ENCODE results near the gene KBTBD3.
"Not testable (repeated sequence)": the region's sequence is repeated elsewhere in the genome, so short reads cannot be mapped to it uniquely, and the experiment has no call there.

Gene KBTBD3

DNA sequence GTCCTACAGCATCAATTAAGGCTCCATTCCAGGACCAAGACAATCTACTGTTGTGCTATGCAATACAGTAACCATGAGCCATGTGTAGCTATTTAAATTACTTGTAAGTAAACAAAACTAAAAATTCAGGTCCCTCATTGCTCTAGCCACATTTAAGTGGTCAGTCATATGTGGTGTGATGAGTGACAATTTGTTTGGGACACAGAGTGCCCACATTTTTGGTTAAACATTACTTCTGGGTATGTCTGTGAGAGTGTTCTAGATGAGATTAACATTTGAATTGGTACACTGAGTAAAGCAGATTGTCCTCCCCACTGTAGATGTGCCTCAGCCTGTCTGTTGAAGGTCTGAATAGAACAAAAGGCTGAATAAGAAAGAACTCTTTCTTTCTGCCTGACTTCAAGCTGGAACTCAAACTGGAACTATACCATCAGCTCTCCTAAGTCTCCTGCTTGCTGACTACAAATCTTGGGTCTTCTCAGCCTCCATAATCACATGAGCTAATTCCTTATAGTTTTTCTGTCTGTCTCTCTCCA lies 15.8 kb downstream of the KBTBD3 start:
- no peak for DNase-seq

DNA sequence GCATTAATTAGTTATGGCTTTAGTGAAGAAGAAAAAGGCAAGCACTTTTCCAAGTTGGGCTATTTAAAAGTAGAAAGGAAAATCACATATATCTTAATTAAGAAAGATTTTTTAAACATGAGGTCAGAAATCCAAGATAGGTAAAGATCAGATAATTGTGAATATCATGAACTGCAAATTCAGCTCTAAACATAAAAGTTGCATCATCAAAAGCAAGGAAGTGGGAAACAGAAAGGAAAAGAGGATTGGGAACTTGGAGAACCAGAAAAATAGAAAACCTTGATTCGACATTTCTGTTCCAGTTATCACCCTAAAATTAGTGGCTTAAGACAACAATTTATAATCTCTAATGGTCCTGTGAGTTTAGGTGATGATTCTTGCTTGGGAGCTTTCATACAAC lies 17.5 kb downstream of the KBTBD3 start:
- DNase-seq, result no peak

DNA sequence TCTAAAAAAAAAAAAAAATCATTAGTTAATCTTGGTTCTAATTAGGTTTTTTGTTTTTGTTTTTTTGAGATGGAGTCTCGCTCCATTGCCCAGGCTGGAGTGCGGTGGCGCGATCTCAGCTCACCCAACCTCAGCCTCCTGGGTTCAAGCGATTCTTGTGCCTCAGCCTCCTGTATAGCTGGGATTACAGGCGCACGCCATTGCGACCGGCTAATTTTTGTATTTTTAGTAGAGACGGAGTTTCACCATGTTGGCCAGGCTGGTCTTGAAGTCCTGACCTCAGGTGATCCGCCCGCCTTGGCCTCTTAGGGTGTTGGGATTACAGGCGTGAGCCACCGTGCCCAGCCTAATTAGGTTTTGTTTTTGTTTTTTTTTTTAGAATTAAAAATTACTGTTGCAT lies 18.8 kb downstream of the KBTBD3 start:
- not testable (repeated sequence) for DNase-seq

DNA sequence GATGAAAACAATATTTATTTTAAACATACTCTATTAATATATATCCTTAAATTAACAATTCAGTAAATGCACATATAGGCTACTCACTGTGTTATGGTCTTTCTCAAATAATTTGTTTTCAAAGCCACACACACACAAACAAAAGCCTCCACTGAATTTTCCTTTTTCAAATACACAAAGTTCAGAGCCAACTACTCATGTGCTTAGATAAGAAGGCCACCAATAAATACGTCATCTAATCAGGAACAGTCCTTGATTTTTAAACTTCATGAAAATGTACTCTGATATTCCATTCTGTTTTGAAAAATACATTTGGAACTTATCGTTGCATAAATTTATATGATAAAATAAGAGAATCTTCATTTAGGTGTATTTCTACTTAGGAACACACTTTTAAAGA lies 26.0 kb downstream of the KBTBD3 start:
- DNase-seq, result no peak

DNA sequence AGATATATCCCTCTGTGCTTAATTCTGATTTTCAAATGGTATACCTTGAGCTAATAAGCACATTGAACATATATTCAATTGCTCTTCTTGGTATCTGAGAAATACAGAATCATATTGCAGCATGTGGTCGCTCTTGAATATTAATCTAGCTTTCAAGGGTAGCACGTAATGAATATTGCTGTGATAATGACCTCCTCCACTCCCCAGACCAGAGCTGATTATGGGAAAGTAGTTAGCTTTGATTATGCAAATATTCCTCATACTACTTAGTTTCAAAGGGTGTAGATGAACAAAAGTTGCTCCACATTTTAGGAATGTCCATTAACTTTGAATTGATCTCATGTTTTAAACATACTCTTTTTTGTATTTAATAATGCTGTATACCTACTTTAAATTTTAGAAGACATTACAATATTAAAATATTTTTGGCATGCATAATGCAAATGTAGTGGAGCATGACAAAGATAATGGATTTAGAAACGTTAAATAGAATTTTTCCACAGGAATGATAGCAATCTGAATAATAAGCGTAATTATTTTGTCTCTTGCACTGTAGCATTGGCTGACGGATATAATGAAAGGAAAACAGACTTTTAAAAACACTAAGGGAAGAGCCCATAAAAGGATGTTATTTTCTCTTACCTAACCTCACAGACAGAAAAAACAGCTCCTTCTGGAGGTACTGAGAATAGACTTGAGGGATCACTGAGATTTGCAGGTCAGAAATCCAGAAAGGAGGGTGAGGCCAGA lies 27.2 kb downstream of the KBTBD3 start:
- DNase-seq, result no peak

DNA sequence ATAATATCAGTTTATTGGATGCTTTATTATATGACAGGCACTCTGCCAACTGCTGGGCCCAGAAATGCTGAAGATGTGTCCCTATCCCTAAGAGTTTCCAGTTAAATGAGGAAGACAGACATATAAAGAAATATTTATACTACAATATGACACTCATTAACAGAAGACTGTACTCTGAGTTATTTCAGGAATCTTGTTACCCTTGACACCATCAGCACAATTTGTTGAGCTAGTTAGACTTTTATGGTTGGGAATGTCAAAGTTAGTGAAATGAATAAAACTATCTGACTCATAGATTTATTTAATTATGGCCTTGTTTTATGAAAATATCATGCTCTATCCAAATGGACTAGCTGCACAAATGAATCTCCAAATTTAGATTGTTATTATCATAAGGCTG lies 29.5 kb downstream of the KBTBD3 start:
- no peak for DNase-seq

DNA sequence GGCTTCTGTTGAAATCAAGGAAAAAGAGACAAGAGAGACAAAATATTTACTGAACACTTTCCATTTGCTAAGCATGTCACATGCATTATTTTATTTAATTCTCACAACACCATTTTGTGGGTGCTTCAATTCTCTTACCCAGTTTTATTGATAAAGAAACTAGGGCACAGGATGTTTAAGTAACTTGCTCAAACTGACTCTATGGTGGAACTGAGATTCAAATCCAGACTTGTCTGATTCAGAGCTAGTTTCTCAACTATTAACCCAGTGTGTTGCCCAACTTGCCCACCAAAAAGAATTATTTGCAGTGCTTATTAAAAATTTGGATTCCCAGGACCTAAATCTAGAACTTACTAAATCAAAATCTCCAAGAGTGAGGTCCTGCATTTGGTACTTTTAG lies 33.6 kb downstream of the KBTBD3 start:
- no peak for DNase-seq

DNA sequence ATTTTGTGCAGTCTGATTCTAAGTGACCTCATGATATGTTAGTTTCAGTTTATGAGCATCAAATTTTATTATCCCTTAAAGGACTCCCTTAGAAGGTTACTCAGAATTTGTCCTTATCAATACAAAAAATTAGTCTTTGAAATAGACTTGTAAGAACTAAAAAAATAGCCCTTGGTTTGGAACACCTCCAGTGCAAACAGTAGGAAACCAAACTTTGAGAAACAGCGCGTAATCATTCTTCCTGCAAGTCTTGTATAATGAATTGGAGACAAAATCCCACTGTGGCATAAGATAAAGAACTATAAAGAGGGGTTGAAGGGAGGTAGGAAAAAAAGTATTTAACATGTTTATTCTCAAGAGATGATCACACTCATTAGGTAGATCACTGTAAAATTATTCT lies 44.3 kb downstream of the KBTBD3 start:
- DNase-seq, result no peak

DNA sequence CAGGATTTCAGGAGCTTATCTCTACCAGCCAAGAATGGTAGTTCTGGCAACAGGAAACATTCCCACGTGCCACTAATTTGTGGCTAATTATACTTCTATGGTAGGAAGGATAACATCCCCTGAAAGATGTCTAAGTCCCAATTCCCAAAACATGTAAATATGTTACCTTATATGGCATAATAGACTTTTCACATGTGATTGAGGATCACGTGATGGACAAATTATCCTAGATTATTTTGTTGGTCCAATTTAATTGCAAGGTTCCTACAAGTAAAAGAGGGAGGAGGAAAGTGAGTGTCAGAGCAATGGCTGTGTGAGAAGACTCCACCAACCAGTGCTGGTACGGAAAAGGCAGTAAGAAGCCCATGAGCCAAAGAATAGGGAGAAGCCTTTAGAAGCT lies 45.2 kb downstream of the KBTBD3 start:
- no peak for DNase-seq

DNA sequence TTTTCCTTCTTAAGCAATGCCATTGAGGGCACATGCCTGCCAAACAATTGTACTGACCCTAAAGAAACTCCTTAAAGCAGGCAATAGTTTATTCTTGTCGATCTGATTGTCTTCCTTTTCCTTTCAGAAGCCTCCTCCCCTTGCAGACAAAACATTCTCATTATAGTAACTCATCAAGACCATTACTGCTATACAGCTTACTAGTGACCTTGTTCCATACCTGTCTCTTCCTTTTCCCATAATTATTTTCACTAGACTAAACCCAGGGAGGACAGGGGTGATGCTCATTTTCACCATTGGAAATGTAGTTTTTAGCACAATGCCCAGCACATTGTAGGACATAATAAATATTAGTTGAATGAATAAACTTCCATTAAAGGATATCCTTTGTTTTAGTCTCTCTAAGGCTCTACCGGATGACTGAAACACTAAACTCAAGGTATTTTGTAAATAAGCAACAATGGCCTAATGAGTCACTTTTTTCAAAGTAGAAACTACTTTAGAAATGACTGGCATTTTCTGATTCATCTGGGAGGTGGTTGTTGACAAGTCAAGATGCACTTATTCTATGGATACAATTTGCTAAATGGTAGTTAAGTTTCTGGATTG lies 45.8 kb downstream of the KBTBD3 start:
- DNase-seq, result no peak

DNA sequence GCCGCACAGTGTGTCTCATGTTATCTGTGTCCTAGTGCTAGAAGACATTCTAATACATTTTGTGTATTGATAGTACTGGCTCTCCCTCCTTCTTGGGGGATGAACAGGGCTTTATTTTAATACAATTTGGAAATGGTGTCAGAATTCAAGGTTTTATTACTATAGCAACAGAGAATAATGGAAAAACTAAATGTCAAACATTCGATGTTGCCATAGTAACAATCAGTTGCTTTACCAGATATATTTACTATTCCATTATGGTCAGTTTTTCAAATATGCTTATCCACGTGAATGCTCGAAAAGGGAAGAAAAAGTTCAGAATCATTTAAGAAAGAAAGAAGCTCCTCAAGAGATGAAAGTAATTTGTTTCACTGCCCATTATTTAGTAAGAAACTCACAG lies 46.5 kb downstream of the KBTBD3 start:
- DNase-seq, result no peak

DNA sequence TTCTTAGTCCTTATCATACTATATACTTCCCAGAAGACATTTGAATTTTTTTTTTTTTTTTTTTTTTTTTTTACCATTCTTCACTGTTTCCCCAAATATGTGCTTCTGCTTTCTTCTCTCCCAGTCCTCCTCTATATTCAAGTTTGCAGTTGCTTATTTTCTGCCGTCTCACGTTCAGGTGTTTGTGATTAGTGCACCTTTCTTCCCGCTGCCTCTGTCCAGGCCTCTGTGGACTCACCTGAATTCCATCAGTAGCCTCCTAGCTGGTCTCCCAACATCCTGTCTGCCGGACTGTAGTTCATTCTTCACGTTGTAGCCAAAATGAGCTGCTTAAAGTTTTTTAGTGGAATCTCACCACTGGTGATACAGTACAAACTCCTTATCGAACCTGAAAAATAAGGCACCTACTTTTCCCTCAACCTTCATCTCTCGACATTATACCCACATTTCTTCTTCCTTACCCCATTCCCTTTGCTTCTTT lies 54.3 kb downstream of the KBTBD3 start:
- DNase-seq, result no peak

DNA sequence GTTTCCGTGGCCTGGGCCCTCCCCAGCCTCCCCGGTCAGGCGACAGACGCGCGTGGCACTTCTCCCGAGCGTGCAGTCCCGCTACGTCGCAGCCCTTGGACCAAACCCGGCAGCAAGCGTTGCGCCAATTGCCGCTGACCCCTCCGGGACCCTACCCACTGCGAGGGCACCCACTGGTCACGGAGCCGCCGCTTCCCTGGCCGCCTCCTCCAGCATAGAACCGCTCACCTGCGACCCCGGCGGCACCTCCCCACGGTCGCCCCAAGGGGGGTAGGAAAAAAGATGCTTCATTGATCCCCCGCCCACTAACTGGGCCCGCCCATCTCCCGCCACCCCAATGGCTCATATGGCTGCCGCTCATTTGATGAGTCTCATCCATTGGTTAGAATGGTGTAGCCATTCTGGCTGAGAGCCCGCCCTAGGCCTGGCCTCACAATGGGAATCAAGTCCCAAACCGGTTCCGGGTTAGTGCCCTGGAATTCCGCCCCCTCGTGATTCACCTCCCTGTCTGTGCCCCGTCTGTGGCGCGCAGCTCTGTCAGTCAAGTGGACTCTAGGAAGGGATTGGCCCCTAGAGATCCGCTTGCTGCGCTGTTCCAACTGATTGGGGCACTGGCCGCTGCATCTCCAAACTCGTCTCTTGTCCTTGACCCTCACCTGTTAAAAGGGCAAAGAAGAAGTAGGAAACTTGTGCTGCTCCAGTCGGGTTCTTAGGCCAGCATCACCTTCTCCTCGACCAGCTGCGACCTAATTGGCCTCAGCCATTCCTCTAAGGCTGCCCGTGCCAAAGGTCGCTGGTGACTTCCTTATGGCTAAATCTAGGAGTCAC lies 55.0 kb downstream of the KBTBD3 start, which contains the start of gene MSANTD4:
MSANTD4 (minus strand) TSS at position 274 of the 828 bp plus-strand sequence. CDS start 11,323 bp downstream, outside the sequence.
- peak; percentile 98 for DNase-seq

DNA sequence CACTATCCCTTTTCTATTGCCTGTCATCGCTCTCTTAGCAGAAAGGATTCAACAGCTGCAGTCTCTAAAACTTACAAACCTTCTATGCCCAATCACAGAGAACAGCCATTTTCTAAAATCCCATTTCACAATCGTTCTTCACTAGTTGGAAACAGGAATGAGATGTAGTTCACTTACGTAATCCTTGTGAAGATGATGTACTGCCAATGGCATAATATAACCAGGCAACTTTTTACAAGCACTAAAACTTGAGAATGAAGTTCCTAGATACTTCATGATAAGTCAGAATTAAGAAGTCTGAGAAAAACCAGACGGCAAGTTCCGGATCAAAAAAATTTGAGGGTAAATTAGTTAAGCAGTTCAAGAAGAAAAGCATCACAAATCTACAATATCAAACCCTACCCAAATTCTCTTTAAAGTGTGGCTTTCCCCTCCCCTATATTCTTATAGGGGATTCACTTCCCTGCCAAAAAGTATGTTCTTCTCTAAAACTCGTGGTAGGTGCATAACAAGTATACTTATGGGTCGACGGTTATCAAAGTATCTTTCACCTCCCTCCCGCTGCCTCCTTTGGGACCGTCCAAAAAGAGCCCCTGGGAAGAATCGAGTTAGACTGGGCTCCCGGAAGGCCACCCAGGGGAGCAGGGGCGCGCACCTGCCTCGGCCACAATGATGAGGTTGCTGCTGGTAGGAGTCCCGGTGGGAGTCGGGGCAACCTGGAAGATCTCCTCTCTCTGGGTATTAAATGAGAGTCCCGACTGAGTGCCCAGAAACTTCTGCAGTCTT lies 55.8 kb downstream of the KBTBD3 start:
- DNase-seq, result no peak

DNA sequence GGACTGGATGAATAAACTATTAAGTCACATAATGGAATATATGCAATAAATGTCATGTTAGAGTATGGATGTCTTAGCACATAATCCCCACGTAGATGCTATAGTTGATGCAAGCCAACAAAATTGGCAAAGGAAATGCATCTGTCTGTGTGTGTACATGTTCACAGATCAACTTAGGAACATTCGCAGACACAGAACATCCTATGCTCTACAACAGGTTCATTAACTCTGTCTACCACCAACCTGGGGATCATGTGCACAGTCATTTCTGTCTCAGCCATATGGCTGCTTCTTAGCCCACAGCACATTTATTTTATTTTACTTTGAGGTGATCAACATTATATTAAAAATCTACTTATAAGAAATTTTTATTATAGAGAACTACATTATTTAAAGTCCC lies 60.1 kb downstream of the KBTBD3 start:
- no peak for DNase-seq

DNA sequence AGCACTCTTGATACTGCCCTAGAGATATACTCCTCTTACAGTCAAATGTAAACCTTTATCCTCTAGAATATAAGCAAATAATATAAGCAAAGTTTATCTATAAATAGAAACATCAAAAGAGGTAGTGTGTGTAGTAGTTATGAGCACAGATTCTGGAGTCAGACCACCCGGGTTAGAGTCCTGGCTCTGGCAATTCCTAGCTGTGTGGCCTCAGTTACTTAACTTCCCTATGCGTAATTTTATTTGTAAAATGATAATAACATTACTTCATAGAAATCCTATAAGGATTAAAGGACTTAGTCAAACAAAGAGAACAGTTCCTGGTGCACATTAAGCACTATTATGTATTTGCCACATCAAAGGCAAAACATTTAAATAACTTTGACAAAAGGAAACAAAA lies 62.1 kb downstream of the KBTBD3 start:
- no peak for DNase-seq

DNA sequence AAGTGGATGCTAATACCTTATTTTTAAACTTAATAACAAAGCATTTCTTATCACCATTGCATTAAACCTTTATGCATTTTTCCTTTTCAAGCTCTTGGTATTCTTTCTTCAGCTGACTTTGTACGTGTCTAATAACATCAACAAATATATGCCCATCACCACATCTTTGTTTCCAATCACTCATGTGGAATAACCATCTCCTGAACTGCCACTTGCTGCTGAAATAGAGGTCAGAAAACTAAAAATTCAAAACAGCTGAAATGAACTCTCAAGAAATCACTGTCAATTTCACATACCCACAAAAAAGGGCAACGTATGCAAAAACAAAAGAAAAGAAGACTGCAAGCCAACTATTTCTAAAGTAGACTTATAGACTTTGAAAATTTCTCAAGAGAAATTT lies 62.5 kb downstream of the KBTBD3 start:
- no peak for DNase-seq

DNA sequence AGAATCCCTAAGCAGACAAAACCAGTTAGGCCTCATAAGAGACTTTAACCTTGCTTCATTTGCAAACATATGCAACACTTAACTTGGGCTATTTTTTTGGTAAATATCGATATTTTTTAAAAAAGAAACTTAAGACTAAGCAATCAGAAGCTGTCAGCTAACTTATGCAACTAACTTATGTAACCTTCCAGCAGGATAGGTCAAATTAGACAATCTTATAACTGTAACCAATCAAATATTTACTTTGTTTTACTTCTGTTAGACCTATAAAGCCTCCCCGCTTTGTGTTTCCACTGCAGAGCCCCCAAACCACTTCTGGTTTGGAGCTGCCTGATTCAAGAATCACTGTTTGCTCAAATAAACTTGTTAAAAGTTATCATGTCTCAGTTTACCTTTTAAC lies 63.1 kb downstream of the KBTBD3 start:
- DNase-seq, result no peak

DNA sequence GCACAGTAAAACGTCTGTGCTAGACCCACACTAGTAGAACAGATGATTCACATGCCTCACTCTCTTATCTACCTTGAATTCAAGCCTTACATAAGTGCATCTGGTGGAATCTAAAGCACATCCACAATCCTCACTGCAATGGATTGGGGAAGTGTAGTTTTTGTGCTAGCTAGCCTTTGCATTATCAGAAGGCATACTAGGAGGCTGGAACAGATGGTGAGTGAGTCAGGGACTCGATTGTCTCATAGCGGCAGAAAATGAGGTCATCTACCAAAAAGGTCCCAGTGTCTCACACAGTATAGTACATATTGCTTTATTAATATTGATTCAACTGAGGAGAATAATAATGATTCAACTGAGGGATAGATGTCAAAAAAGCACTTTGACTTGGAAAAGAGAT lies 64.4 kb downstream of the KBTBD3 start:
- no peak for DNase-seq

DNA sequence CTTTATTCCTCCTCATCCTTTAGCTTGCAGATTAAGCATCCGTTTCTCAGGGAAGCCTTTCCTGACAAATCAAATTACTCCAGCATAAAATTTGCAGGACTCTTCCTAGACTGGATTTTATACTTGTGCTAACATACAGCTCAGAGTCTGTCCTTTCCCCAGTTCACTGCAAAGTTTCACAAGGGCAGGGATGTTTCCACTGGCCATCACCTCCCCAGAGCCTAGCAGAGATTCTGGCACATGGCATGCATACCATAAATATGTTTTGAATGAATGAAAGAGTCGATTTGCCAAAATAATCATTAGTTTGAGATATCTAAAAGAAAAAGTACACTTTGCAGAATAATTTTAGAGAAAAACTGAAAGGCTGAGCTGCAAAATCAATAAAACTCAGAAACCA lies 65.7 kb downstream of the KBTBD3 start:
- no peak for DNase-seq

DNA sequence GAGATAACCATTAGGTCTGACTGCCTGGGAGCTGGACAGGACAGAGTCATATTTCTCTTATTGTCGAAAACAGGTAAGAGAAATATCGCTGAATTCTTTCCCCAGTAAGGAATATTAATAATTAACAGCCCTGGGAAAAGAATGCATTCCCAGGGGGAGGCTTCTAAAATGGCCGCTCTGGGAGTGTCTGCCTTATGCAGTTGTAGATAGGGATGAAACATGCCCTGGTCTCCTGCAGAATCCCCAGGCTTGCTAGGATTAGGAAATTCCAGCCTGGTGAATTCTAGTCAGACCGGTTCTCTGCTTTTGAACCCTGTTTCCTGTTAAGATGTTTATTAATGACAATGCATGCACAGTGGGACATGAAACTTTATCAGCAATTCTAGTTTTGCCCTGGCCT lies 74.1 kb downstream of the KBTBD3 start:
- not testable (repeated sequence) for DNase-seq

DNA sequence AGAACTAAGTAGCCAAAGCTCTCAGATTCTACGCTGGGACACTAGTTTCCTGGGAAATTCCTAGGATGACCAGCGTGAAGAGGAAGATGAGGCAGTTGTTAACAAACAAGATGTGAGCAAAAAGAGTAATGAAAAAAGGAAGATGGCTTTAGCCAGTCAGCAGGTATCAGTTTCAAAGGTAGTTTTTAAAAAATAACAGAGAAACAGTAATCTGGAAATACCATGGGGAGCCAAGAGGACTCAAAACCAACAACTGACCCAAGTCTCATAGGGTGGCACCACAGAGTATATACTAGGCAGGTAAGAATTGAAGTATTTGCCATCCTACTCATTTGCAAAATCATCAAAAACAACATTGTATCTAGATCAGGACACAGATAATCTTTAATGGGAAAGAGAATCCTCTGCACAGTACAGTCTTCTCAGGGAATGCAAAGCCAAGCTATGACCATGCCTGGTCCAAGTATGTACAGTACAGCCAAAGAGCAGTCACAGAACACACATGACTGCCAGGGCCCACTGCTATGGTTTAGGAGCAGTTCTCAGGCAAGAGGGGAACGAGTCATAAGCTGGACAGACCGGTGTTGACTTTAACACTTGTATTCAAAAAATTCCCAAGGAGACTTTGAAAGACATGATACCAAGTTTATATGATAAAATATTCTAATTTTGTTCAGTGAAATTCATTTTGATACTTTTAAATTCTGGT lies 75.7 kb downstream of the KBTBD3 start:
- DNase-seq, result no peak
